ENCODE data around the gene TTC23.
"Not testable (repeated sequence)": the region's sequence is repeated elsewhere in the genome, so short reads cannot be mapped to it uniquely, and the experiment has no call there.

Gene TTC23

GRCh38 chr15:99224372-99225214 lies 24.8 kb downstream of the TTC23 start:
- Histone ChIP-seq H3K27me3 (ENCODE audit: insufficient read depth, low read length) (no peaks in the 10 kb centered on the region), H3K4me1 (ENCODE audit: insufficient read depth, low read length) (no peaks in the 10 kb centered on the region), H3K9ac (ENCODE audit: low read depth, low read length) (no peak overlapping the region), H3K9me3 (ENCODE audit: insufficient read depth, low read depth, low read length) (no peaks in the 10 kb centered on the region), H3K27ac (ENCODE audit: low read length) (no peak overlapping the region), H3K4me3 (ENCODE audit: low read length) (no peak overlapping the region), H3K36me3 (ENCODE audit: insufficient read depth, low read depth, low read length) (peaks cover 34% of the 10 kb centered on the region)

GRCh38 chr15:99213187-99213811 lies 36.1 kb downstream of the TTC23 start:
- Histone ChIP-seq H3K4me3 (ENCODE audit: low read length) (no peak overlapping the region), H3K9me3 (ENCODE audit: insufficient read depth, low read depth, low read length) (no peaks in the 10 kb centered on the region), H3K36me3 (ENCODE audit: insufficient read depth, low read depth, low read length) (peaks cover 10% of the 10 kb centered on the region), H3K27me3 (ENCODE audit: insufficient read depth, low read length) (no peaks in the 10 kb centered on the region), H3K4me1 (ENCODE audit: insufficient read depth, low read length) (no peaks in the 10 kb centered on the region; the same call in 1 of the 2 replicates), H3K27ac (ENCODE audit: low read length) (no peak overlapping the region), H3K9ac (ENCODE audit: low read depth, low read length) (no peak overlapping the region)

GRCh38 chr15:99212406-99212805 lies 37.0 kb downstream of the TTC23 start:
- Histone ChIP-seq H3K4me1 (ENCODE audit: insufficient read depth, low read length) (no peaks in the 10 kb centered on the region), H3K27ac (ENCODE audit: low read length) (no peak overlapping the region), H3K27me3 (ENCODE audit: insufficient read depth, low read length) (no peaks in the 10 kb centered on the region), H3K9ac (ENCODE audit: low read depth, low read length) (no peak overlapping the region), H3K36me3 (ENCODE audit: insufficient read depth, low read depth, low read length) (peaks cover under 1% of the 10 kb centered on the region; the same call in 1 of the 2 replicates), H3K9me3 (ENCODE audit: insufficient read depth, low read depth, low read length) (no peaks in the 10 kb centered on the region), H3K4me3 (ENCODE audit: low read length) (no peak overlapping the region)

- Histone ChIP-seq H3K4me1 (ENCODE audit: insufficient read depth, low read length) (no peaks in the 10 kb centered on the region), H3K9me3 (ENCODE audit: insufficient read depth, low read depth, low read length) (no peaks in the 10 kb centered on the region), H3K27me3 (ENCODE audit: insufficient read depth, low read length) (no peaks in the 10 kb centered on the region), H3K27ac (ENCODE audit: low read length) (no peak overlapping the region), H3K9ac (ENCODE audit: low read depth, low read length) (no peak overlapping the region), H3K4me3 (ENCODE audit: low read length) (no peak overlapping the region), H3K36me3 (ENCODE audit: insufficient read depth, low read depth, low read length) (no peaks in the 10 kb centered on the region)
These were observed 37.5 kb downstream of the TTC23 start for GRCh38 chr15:99211926-99212325.

GRCh38 chr15:99210334-99210733 lies 39.0 kb downstream of the TTC23 start:
- no peak overlapping the region for H3K9ac ChIP-seq (ENCODE audit: low read depth, low read length)
- 0 out of 2 replicates have a peak, but pooled peaks cover 4% of the 10 kb centered on the region for H3K36me3 ChIP-seq (ENCODE audit: insufficient read depth, low read depth, low read length)
- no peak overlapping the region for H3K27ac ChIP-seq (ENCODE audit: low read length)
- H3K4me1 ChIP-seq (ENCODE audit: insufficient read depth, low read length) = no peaks in the 10 kb centered on the region
- H3K27me3 ChIP-seq (ENCODE audit: insufficient read depth, low read length) = no peaks in the 10 kb centered on the region
- H3K9me3 ChIP-seq (ENCODE audit: insufficient read depth, low read depth, low read length) = no peaks in the 10 kb centered on the region
- H3K4me3 ChIP-seq (ENCODE audit: low read length) = no peak overlapping the region

- H3K4me3 ChIP-seq (ENCODE audit: low read length) = no peak overlapping the region
- no peak overlapping the region for H3K27ac ChIP-seq (ENCODE audit: low read length)
- no peaks in the 10 kb centered on the region for H3K4me1 ChIP-seq (ENCODE audit: insufficient read depth, low read length)
- H3K9ac ChIP-seq (ENCODE audit: low read depth, low read length) = no peak overlapping the region
- 0 out of 2 replicates have a peak, but pooled peaks cover 4% of the 10 kb centered on the region for H3K36me3 ChIP-seq (ENCODE audit: insufficient read depth, low read depth, low read length)
- H3K9me3 ChIP-seq (ENCODE audit: insufficient read depth, low read depth, low read length) = no peaks in the 10 kb centered on the region
- H3K27me3 ChIP-seq (ENCODE audit: insufficient read depth, low read length) = no peaks in the 10 kb centered on the region
These were observed 40.1 kb downstream of the TTC23 start for GRCh38 chr15:99209326-99209725.

GRCh38 chr15:99207672-99208071 lies 41.7 kb downstream of the TTC23 start:
- H3K9ac ChIP-seq (ENCODE audit: low read depth, low read length) = no peak overlapping the region
- H3K4me3 ChIP-seq (ENCODE audit: low read length) = no peak overlapping the region
- no peak overlapping the region for H3K27ac ChIP-seq (ENCODE audit: low read length)
- H3K27me3 ChIP-seq (ENCODE audit: insufficient read depth, low read length) = no peaks in the 10 kb centered on the region
- H3K4me1 ChIP-seq (ENCODE audit: insufficient read depth, low read length) = no peaks in the 10 kb centered on the region
- H3K9me3 ChIP-seq (ENCODE audit: insufficient read depth, low read depth, low read length) = no peaks in the 10 kb centered on the region
- H3K36me3 ChIP-seq (ENCODE audit: insufficient read depth, low read depth, low read length) = peaks cover 4% of the 10 kb centered on the region; the same call in 1 of the 2 replicates

GRCh38 chr15:99202176-99202552 lies 47.2 kb downstream of the TTC23 start:
- Histone ChIP-seq H3K36me3 (ENCODE audit: insufficient read depth, low read depth, low read length) (peaks cover 21% of the 10 kb centered on the region), H3K4me3 (ENCODE audit: low read length) (no peak overlapping the region), H3K4me1 (ENCODE audit: insufficient read depth, low read length) (no peaks in the 10 kb centered on the region), H3K27me3 (ENCODE audit: insufficient read depth, low read length) (no peaks in the 10 kb centered on the region), H3K9ac (ENCODE audit: low read depth, low read length) (no peak overlapping the region), H3K9me3 (ENCODE audit: insufficient read depth, low read depth, low read length) (no peaks in the 10 kb centered on the region), H3K27ac (ENCODE audit: low read length) (no peak overlapping the region)

GRCh38 chr15:99201408-99202175 lies 47.8 kb downstream of the TTC23 start:
- Histone ChIP-seq H3K27ac (ENCODE audit: low read length) (no peak overlapping the region), H3K9me3 (ENCODE audit: insufficient read depth, low read depth, low read length) (no peaks in the 10 kb centered on the region), H3K4me1 (ENCODE audit: insufficient read depth, low read length) (no peaks in the 10 kb centered on the region), H3K9ac (ENCODE audit: low read depth, low read length) (no peak overlapping the region), H3K27me3 (ENCODE audit: insufficient read depth, low read length) (no peaks in the 10 kb centered on the region), H3K36me3 (ENCODE audit: insufficient read depth, low read depth, low read length) (peaks cover 21% of the 10 kb centered on the region), H3K4me3 (ENCODE audit: low read length) (no peak overlapping the region)

GRCh38 chr15:99197856-99198255 lies 51.5 kb downstream of the TTC23 start:
- Histone ChIP-seq H3K36me3 (ENCODE audit: insufficient read depth, low read depth, low read length) (peaks cover 28% of the 10 kb centered on the region), H3K27me3 (ENCODE audit: insufficient read depth, low read length) (no peaks in the 10 kb centered on the region), H3K4me1 (ENCODE audit: insufficient read depth, low read length) (no peaks in the 10 kb centered on the region), H3K27ac (ENCODE audit: low read length) (no peak overlapping the region), H3K4me3 (ENCODE audit: low read length) (no peak overlapping the region), H3K9me3 (ENCODE audit: insufficient read depth, low read depth, low read length) (peaks cover 2% of the 10 kb centered on the region; the same call in 1 of the 2 replicates), H3K9ac (ENCODE audit: low read depth, low read length) (no peak overlapping the region)

- H3K36me3 ChIP-seq (ENCODE audit: insufficient read depth, low read depth, low read length) = peaks cover 24% of the 10 kb centered on the region
- not testable (repeated sequence) for H3K9ac ChIP-seq (ENCODE audit: low read depth, low read length); H3K4me3 ChIP-seq (ENCODE audit: low read length); H3K4me1 ChIP-seq (ENCODE audit: insufficient read depth, low read length); H3K27ac ChIP-seq (ENCODE audit: low read length); H3K27me3 ChIP-seq (ENCODE audit: insufficient read depth, low read length)
- H3K9me3 ChIP-seq (ENCODE audit: insufficient read depth, low read depth, low read length) = peaks cover 10% of the 10 kb centered on the region; the same call in 1 of the 2 replicates
These were observed 57.2 kb downstream of the TTC23 start for GRCh38 chr15:99192181-99192580.

All from iPS-20b (cell line).